Left colon (tissue), 2 donors: ENCODE results near the gene ASCL4. TPM values are rescaled to one million over a fixed set of nuclear protein-coding genes. Genes with fewer than 3 reads are reported as not detected.

Experiments used
- ATAC-seq: fragments of 200-7000 bp; cut with Tn5 transposase; one replicate; pipeline ENCODE4 v1.9.1; 2020; ENCODE audit warnings: mild to moderate bottlenecking, moderate library complexity
- DNase-seq, 2 donors: peaks; one replicate each; pipeline ENCODE4 v3.0.0-alpha.2; 2020
- intact Hi-C, 2 donors: fragments of 100-400 bp; cut with DNase I in 1 of 2; cut with micrococcal nuclease in 1 of 2; formaldehyde crosslinking; loops; one replicate each; pipeline versions ENCODE4 v1.11.2 to v1.14.0; 2022; cut with DNase I, micrococcal nuclease
- total RNA-seq, 2 donors: library from RNA; stranded (reverse); fragmentation: NEBNext Ultra II Directional; extraction: Animal tissue kit (Norgen Biotek cat#: 25700); gene quantifications; one replicate each; pipeline ENCODE4 v1.2.1, GENCODE V29; 2021
- donor health status: DM: no; HTN: no; CAD: no.
- donor health status: DM: yes; HTN: yes; CAD: no.

The ASCL4 gene
- total RNA-seq, 2 donors from 2014 or later = not detected

- DNase-seq (no peak), ATAC-seq (no peak)
- intact Hi-C loops = no loop called here
These were observed 44.5 kb downstream of the ASCL4 start for GRCh38 chr12:107818984-107819383.

DNA sequence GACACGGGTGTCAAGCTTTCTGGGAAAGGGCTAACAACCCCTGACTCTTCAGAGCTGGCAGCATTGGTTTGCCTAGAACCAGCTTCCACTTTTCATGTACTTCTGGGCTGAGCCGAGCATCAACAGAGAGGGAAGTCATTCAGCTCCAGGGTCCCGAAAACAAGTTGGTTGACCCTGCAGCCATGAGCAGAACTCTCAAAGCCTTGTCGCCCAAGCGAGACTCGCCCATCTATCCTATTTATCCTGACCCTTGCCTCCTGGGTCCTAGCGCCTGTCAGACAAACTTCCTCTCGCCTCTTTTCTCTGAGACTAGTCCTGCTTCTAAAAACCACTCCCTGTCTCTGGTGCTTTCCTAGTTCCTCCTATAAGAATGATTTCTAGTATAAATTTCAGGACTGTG lies 47.9 kb downstream of the ASCL4 start:
- no peak for DNase-seq
- no peak for ATAC-seq
- intact Hi-C loops = no loop called here

Other genes with a start within 250 kb of the ASCL4 start
- gene PWP1, start 88.9 kb upstream of the ASCL4 start, total RNA-seq = 10 to 100 TPM; 19.1 to 20.6 TPM
- 10 to 100 TPM; 32.3 to 38.4 TPM for gene PRDM4, start 13.6 kb upstream of the ASCL4 start, total RNA-seq